B cell (primary cell): ENCODE results near the gene SLC16A9. TPM values are rescaled to one million over a fixed set of nuclear protein-coding genes. Genes with fewer than 3 reads are reported as not detected.

Experiments used
- ATAC-seq: fragments of 200-7000 bp; cut with Tn5 transposase; one replicate; pipeline ENCODE4 v1.10.0; 2021; ENCODE audit warnings: low read depth, mild to moderate bottlenecking, moderate number of reproducible peaks, moderate library complexity
- CTCF ChIA-PET: fragments of 350-600 bp; sonication (Branson Sonifier 250); formaldehyde crosslinking; loops from one replicate; lab custom pipeline; 2021; ENCODE audit warnings: antibody characterized with exemption, inconsistent platforms; lab: Charles Lee
- POLR2A ChIA-PET: fragments of 350-600 bp; sonication (Branson Sonifier 250); formaldehyde crosslinking; loops from one replicate; lab custom pipeline; 2021; ENCODE audit warnings: antibody characterized with exemption; lab: Charles Lee
- DNase-seq: peaks from one replicate; pipeline ENCODE4 v3.0.0; 2013
- H2AFZ ChIP-seq: 2 replicates; pipeline ENCODE4 v1.6.1; 2012; ENCODE audit warnings: mild to moderate bottlenecking, low read depth, low read length; ENCODE audit not compliant: insufficient read depth, poor library complexity, severe bottlenecking
- H3K27ac ChIP-seq, 2 donors: 1 replicate in 1 of 2; 2 replicates in 1 of 2; pipeline ENCODE4 v1.5.1; 2012 to 2013; ENCODE audit warnings: low read length in 2 of 2, mild to moderate bottlenecking in 2 of 2, moderate library complexity in 1 of 2
- H3K27me3 ChIP-seq, 4 experiments: fragments of 200-600 bp in 1 of 4; sonication (generic) in 1 of 4; replicated peaks in 1 of 4; 1 replicate in 2 of 4; 2 replicates in 2 of 4; pipeline versions ENCODE4 v1.6.1 to v1.7.0; 2013 to 2016; ENCODE audit warnings: low read length in 3 of 4, mild to moderate bottlenecking in 2 of 4, mixed read lengths in 1 of 4, moderate library complexity in 1 of 4; ENCODE audit not compliant: insufficient read depth in 4 of 4, control insufficient read depth in 3 of 4; ENCODE audit errors: control extremely low read depth in 1 of 4
- H3K36me3 ChIP-seq, 2 experiments: replicated peaks in 1 of 2; 1 replicate in 1 of 2; 2 replicates in 1 of 2; pipeline versions ENCODE4 v1.6.1 to v1.7.1; 2013; ENCODE audit warnings: low read length in 1 of 2; ENCODE audit not compliant: insufficient read depth in 2 of 2, control insufficient read depth in 1 of 2; ENCODE audit errors: control extremely low read depth in 1 of 2, extremely low read depth in 1 of 2
- H3K4me1 ChIP-seq, 2 donors: fragments of 200-600 bp in 1 of 2; sonication (generic) in 1 of 2; 1 replicate in 1 of 2; 2 replicates in 1 of 2; pipeline versions ENCODE4 v1.5.1 to v1.6.1; 2013 to 2017; ENCODE audit warnings: low read length in 2 of 2; ENCODE audit not compliant: control insufficient read depth in 2 of 2, insufficient read depth in 2 of 2
- H3K4me2 ChIP-seq: replicated peaks from 2 replicates; pipeline ENCODE3; 2012; ENCODE audit warnings: mild to moderate bottlenecking, low read depth, low read length; ENCODE audit not compliant: poor library complexity, severe bottlenecking
- H3K4me3 ChIP-seq, 5 experiments: fragments of 200-600 bp in 1 of 5; sonication (generic) in 1 of 5; 1 replicate in 3 of 5; 2 replicates in 2 of 5; pipeline versions ENCODE4 v1.5.1 to v1.7.0; 2011 to 2016; ENCODE audit warnings: low read length in 4 of 5, mild to moderate bottlenecking in 4 of 5, low read depth in 2 of 5, control low read depth in 1 of 5, moderate library complexity in 1 of 5; ENCODE audit not compliant: insufficient read depth in 1 of 5; ENCODE audit errors: control extremely low read depth in 1 of 5, extremely low read depth in 1 of 5
- H3K79me2 ChIP-seq: fragments of 200-600 bp; sonication (generic); one replicate; pipeline ENCODE4 v1.6.0; 2016; ENCODE audit warnings: low read length; ENCODE audit not compliant: control insufficient read depth, insufficient read depth
- H3K9ac ChIP-seq: fragments of 200-600 bp; sonication (generic); 2 replicates; pipeline ENCODE4 v1.6.1; 2017; ENCODE audit warnings: mild to moderate bottlenecking, low read length, moderate library complexity
- H3K9me3 ChIP-seq, 3 donors: one replicate each; pipeline versions ENCODE4 v1.6.1 to v1.7.1; 2013; ENCODE audit warnings: low read length in 2 of 3; ENCODE audit not compliant: control insufficient read depth in 2 of 3, insufficient read depth in 1 of 3; ENCODE audit errors: control extremely low read depth in 1 of 3
- H4K20me1 ChIP-seq: 2 replicates; pipeline ENCODE4 v1.6.0; 2012; ENCODE audit warnings: mild to moderate bottlenecking, low read length; ENCODE audit not compliant: insufficient read depth, control insufficient read depth, poor library complexity, severe bottlenecking
- H3K27ac Mint-ChIP-seq: one replicate; pipeline ENCODE4 v1.8.0; 2021; ENCODE audit warnings: mixed read lengths
- H3K27me3 Mint-ChIP-seq: one replicate; pipeline ENCODE4 v1.8.0; 2021; ENCODE audit warnings: mixed read lengths
- H3K4me1 Mint-ChIP-seq: one replicate; pipeline ENCODE4 v1.8.0; 2021; ENCODE audit warnings: mixed read lengths
- H3K4me3 Mint-ChIP-seq: one replicate; pipeline ENCODE4 v1.8.0; 2021; ENCODE audit warnings: mixed read lengths
- H3K9me3 Mint-ChIP-seq: one replicate; pipeline ENCODE4 v1.8.0; 2022; ENCODE audit warnings: mixed read lengths; ENCODE audit not compliant: insufficient read depth
- CTCF ChIP-seq: fragments of 200-600 bp; IDR thresholded peaks from one replicate; pipeline ENCODE4 v1.8.0; 2022; ENCODE audit warnings: antibody characterized with exemption, mild to moderate bottlenecking
- EZH2 ChIP-seq: IDR thresholded peaks from 2 replicates; pipeline ENCODE4 v1.6.1; 2012; ENCODE audit warnings: borderline replicate concordance, low read depth, mild to moderate bottlenecking, moderate library complexity, low read length; ENCODE audit not compliant: insufficient read depth, poor library complexity, severe bottlenecking
- WGBS: methylation state at CpG from one replicate; pipeline ENCODE4 v1.1.5; 2013; ENCODE audit warnings: missing lambda C conversion rate; ENCODE audit not compliant: insufficient coverage; 5-methylcytosine and 5-hydroxymethylcytosine counted together
- intact Hi-C: fragments of 100-400 bp; cut with micrococcal nuclease; formaldehyde crosslinking; loops from one replicate; pipeline ENCODE4 v1.10.0; 2022
- polyA plus RNA-seq: library from polyadenylated mRNA; depleted of rRNA; stranded (reverse); fragments of >200 nt; gene quantifications from 2 replicates; pipeline ENCODE4 v1.2.3, GENCODE V29; 2012
- total RNA-seq, 2 donors: library from RNA; stranded (reverse); fragments of 120-200 nt in 1 of 2; gene quantifications; 1 replicate in 1 of 2; 2 replicates in 1 of 2; pipeline versions ENCODE4 v1.2.3 to v1.2.4, GENCODE V29; 2013 to 2022

The SLC16A9 gene
- total and polyA plus RNA-seq, 2 donors (not counting 1 experiment from before 2014, with no cell fraction given): 0.04 TPM; not detected in 1

- Mint-ChIP-seq H3K4me1 (peaks cover 8% of the 10 kb centered on the region), H3K9me3 (no peaks in the 10 kb centered on the region), H3K4me3 (no peak overlapping the region), H3K27ac (no peak overlapping the region), H3K27me3 (no peaks in the 10 kb centered on the region)
- Histone ChIP-seq H3K9ac (no peak overlapping the region), H3K4me3 (no peak overlapping the region), H3K4me1 (peaks cover 6% of the 10 kb centered on the region in 2 donors), H3K27me3 (no peaks in the 10 kb centered on the region), H3K9me3 (no peaks in the 10 kb centered on the region), H4K20me1 (no peaks in the 10 kb centered on the region), H3K4me2 (no peak overlapping the region), H3K36me3 (no peaks in the 10 kb centered on the region), H3K79me2 (no peaks in the 10 kb centered on the region), H3K27ac (no peak overlapping the region), H2AFZ (no peak overlapping the region)
- TF ChIP-seq EZH2: no peak
- no CpG with 5 or more reads among the region's 2 CpGs for WGBS
- ATAC-seq (no peak), DNase-seq (no peak)
- ChIA-PET CTCF (no interaction called here), POLR2A (no interaction called here)
- intact Hi-C loops: no loop called here
These were observed 17.5 kb downstream of the SLC16A9 start for GRCh38 chr10:59692113-59692512.

GRCh38 chr10:59688921-59689351 is 20.7 kb downstream of the SLC16A9 start:
- H3K4me1 Mint-ChIP-seq: peaks cover 8% of the 10 kb centered on the region
- Histone ChIP-seq H3K4me1 (peaks cover 6% of the 10 kb centered on the region in 2 donors), H4K20me1 (no peaks in the 10 kb centered on the region), H3K36me3 (no peaks in the 10 kb centered on the region), H3K4me3 (no peak overlapping the region), H3K9ac (no peak overlapping the region), H3K4me2 (no peak overlapping the region), H3K27ac (no peak overlapping the region), H3K27me3 (no peaks in the 10 kb centered on the region), H2AFZ (no peak overlapping the region), H3K79me2 (no peaks in the 10 kb centered on the region), H3K9me3 (no peaks in the 10 kb centered on the region)
- no peaks in the 10 kb centered on the region for H3K9me3 Mint-ChIP-seq
- H3K27ac Mint-ChIP-seq: no peak overlapping the region
- TF ChIP-seq CTCF (no peak), EZH2 (no peak)
- WGBS: 65% methylated on average over 2 of the region's 5 CpGs
- ATAC-seq: peak; percentile 41
- DNase-seq: peak; percentile 27
- POLR2A ChIA-PET: no interaction called here
- no peak overlapping the region for H3K4me3 Mint-ChIP-seq
- CTCF ChIA-PET: no interaction called here
- intact Hi-C loops: no loop called here
- H3K27me3 Mint-ChIP-seq: no peaks in the 10 kb centered on the region
